Heart right ventricle (tissue), 16 donors: ENCODE results near the gene PLCB1. TPM values are rescaled to one million over a fixed set of nuclear protein-coding genes. Genes with fewer than 3 reads are reported as not detected.

ENCODE experiments used
- ATAC-seq, 8 donors: fragments of 200-7000 bp; cut with Tn5 transposase; one replicate each; pipeline ENCODE4 v1.9.1; 2020; ENCODE audit warnings: mild to moderate bottlenecking in 8 of 8, moderate library complexity in 8 of 8, moderate number of reproducible peaks in 1 of 8
- DNase-seq, 2 donors: peaks; one replicate each; pipeline ENCODE4 v3.0.0-alpha.2; 2020
- H3K27ac ChIP-seq, 10 donors: fragments of 200-600 bp; sonication (generic) in 2 of 10; one replicate each; pipeline versions ENCODE4 v1.5.0 to v1.8.0; 2020 to 2022; ENCODE audit warnings: mild to moderate bottlenecking in 3 of 10
- H3K27me3 ChIP-seq, 7 donors: fragments of 200-600 bp; one replicate each; pipeline ENCODE4 v1.8.0; 2021 to 2022; ENCODE audit warnings: mild to moderate bottlenecking in 2 of 7
- H3K36me3 ChIP-seq, 9 donors: fragments of 200-600 bp; sonication (generic) in 1 of 9; one replicate each; pipeline versions ENCODE4 v1.5.0 to v1.8.0; 2020 to 2022; ENCODE audit warnings: mild to moderate bottlenecking in 2 of 9
- H3K4me1 ChIP-seq, 9 donors: fragments of 200-600 bp; sonication (generic) in 1 of 9; one replicate each; pipeline versions ENCODE4 v1.5.0 to v1.8.0; 2020 to 2022; ENCODE audit warnings: mild to moderate bottlenecking in 4 of 9
- H3K4me3 ChIP-seq, 10 donors: fragments of 200-600 bp; sonication (generic) in 2 of 10; one replicate each; pipeline versions ENCODE4 v1.5.0 to v1.8.0; 2020 to 2022; ENCODE audit warnings: mild to moderate bottlenecking in 7 of 10, moderate library complexity in 2 of 10
- H3K9me3 ChIP-seq, 11 donors: fragments of 200-600 bp in 10 of 11; sonication (generic) in 2 of 11; one replicate each; pipeline versions ENCODE4 v1.5.0 to v1.8.0; 2013 to 2022; ENCODE audit warnings: mild to moderate bottlenecking in 2 of 11, control low read depth in 1 of 11, moderate library complexity in 1 of 11
- WGBS, 2 donors: extraction: QIAGEN DNeasy Blood & Tissue Kit; methylation state at CpG; one replicate each; pipeline ENCODE4 v1.1.7; 2013; ENCODE audit warnings: inconsistent platforms in 1 of 2; 5-methylcytosine and 5-hydroxymethylcytosine counted together
- intact Hi-C, 10 donors: fragments of 100-400 bp; cut with DNase I; formaldehyde crosslinking; loops; one replicate each; pipeline versions ENCODE4 v1.11.1 to v1.14.2; 2022
- polyA plus RNA-seq, 2 donors: library from polyadenylated mRNA; stranded (reverse); fragments of 200-250 nt; gene quantifications; one replicate each; pipeline ENCODE4 v1.2.3, GENCODE V29; 2013
- total RNA-seq, 10 donors: library from RNA; stranded (reverse); fragmentation: NEBNext Ultra II Directional in 3 of 10; extraction: Animal tissue kit (Norgen Biotek cat#: 25700) in 3 of 10; gene quantifications; one replicate each; pipeline versions ENCODE4 v1.2.1 to v1.2.4, GENCODE V29; 2021 to 2023
- TF ChIP-seq, protein P1 (sequence below), 9 donors: fragments of 200-600 bp; sonication (generic) in 2 of 9; IDR thresholded peaks; one replicate each; pipeline versions ENCODE4 v1.5.0 to v1.8.0; 2021 to 2022; ENCODE audit warnings: antibody characterized with exemption in 9 of 9, mild to moderate bottlenecking in 5 of 9, moderate library complexity in 1 of 9
- donor health status: Arrhythmogenic right ventricular cardiomyopathy.
- donor health status: ischemic (EF 13 %, LVEDD 7.1; RV severe dilation, severe dysfunction).
- donor health status: healthy with polysubstance abuse.
- donor health status: DM: no; HTN: yes; CAD: no.
- donor health status: DM: no; HTN: no; CAD: no.
- donor health status: ischemic (EF 25% LVEDD 6.9; RV normal size, moderate dysfunction).
- donor health status: ischemic (EF 25% LVEDD 5.7; RV mildly dilated, moderate dysfunction).
- donor health status: healthy.
- donor health status: DM: yes; HTN: yes; CAD: no.
- donor health status: Ischemic cardiomyopathy.
- donor health status: ischemic (EF 35%, LVEDD 5.7; RV mildly dilated, moderate dysfunction).
- donor health status: nonischemic (EF 11% LVEDD 7.7; RV severe dilation, severe dysfunction).
- donor health status: DM: yes; HTN: yes; CAD: no.
- donor health status: PGD.
- donor health status: ischemic (EF 29% LVEDD 5.4; RV normal size, mild dysfunction).
- donor health status: nonischemic (EF 23%, LVEDD 6.1; RV moderate dilation, normal function).

The PLCB1 gene
- total and polyA plus RNA-seq, 12 donors: 2.2 to 12.7 (median 7.1) TPM

DNA sequence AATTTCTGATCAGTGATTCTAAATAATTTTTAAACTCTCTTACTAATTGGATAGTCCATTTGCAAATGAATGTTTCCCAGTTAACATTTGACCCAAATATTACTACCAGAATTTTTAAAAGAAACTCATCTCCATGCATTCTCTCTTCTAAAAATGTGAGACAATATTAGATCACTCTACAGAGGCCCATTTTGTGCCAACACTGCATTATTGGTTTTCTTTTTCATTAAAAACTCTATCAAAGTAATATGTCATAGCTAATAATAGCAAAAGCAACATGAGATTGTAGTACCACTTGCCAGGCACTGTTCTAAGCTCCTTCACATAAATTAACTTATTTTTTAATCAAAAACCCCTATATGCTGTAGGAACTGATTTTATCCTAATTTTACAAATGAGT is 591.2 kb downstream of the PLCB1 start:
- H3K4me1 ChIP-seq: peaks cover 0 to 12% (median 0%) of the 10 kb centered on the region in 9 donors
- no peak for ATAC-seq
- H3K9me3 ChIP-seq: peaks cover 0 to 2% (median 0%) of the 10 kb centered on the region in 11 donors
- no peak overlapping the region for H3K4me3 ChIP-seq
- no peaks in the 10 kb centered on the region for H3K27me3 ChIP-seq
- TF ChIP-seq, protein P1, sequence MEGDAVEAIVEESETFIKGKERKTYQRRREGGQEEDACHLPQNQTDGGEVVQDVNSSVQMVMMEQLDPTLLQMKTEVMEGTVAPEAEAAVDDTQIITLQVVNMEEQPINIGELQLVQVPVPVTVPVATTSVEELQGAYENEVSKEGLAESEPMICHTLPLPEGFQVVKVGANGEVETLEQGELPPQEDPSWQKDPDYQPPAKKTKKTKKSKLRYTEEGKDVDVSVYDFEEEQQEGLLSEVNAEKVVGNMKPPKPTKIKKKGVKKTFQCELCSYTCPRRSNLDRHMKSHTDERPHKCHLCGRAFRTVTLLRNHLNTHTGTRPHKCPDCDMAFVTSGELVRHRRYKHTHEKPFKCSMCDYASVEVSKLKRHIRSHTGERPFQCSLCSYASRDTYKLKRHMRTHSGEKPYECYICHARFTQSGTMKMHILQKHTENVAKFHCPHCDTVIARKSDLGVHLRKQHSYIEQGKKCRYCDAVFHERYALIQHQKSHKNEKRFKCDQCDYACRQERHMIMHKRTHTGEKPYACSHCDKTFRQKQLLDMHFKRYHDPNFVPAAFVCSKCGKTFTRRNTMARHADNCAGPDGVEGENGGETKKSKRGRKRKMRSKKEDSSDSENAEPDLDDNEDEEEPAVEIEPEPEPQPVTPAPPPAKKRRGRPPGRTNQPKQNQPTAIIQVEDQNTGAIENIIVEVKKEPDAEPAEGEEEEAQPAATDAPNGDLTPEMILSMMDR (IDR thresholded peaks at IDR 0.05): no peak
- no peak overlapping the region for H3K27ac ChIP-seq
- H3K36me3 ChIP-seq: peaks cover 0 to 13% (median 0%) of the 10 kb centered on the region in 9 donors
- DNase-seq: no peak
- intact Hi-C loops: loop anchor here (2.0 to 10.0 kb wide), 10 partner anchors 331 to 788 kb away; partner anchors contain the start of gene PLCB1 (in 4 of the 10)

DNA sequence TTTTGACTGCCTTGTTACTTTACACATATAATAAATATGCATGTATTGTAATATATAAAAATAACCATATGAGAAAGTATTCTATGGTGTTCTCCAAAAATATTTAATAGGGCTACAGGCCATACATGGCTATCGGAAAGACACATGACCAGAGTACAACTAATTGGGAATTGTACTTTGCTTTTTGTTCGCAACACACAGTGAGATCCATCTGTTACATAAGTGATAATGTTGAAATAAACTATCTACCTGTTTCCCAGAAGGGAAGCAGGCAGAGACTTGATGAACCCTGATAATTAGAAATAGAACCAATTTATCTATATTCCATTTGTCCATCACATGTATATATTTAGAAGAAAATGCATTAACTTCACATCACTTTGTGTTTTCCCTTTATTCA is 592.8 kb downstream of the PLCB1 start:
- Histone ChIP-seq H3K9me3 (no peaks in the 10 kb centered on the region), H3K4me3 (no peak overlapping the region), H3K4me1 (peaks cover 0 to 12% (median 0%) of the 10 kb centered on the region in 9 donors), H3K27ac (no peak overlapping the region), H3K27me3 (no peaks in the 10 kb centered on the region), H3K36me3 (peaks cover 0 to 12% (median 0%) of the 10 kb centered on the region in 9 donors)
- ATAC-seq (no peak), DNase-seq (no peak)
- 96 to 98% methylated on average over 2 of the region's 2 CpGs for WGBS, 2 donors
- intact Hi-C loops: loop anchor here (2.0 to 10.0 kb wide), 9 partner anchors 333 to 790 kb away; partner anchors contain the start of gene PLCB1 (in 4 of the 10)
- TF ChIP-seq, protein P1 (IDR thresholded peaks at IDR 0.05): no peak

DNA sequence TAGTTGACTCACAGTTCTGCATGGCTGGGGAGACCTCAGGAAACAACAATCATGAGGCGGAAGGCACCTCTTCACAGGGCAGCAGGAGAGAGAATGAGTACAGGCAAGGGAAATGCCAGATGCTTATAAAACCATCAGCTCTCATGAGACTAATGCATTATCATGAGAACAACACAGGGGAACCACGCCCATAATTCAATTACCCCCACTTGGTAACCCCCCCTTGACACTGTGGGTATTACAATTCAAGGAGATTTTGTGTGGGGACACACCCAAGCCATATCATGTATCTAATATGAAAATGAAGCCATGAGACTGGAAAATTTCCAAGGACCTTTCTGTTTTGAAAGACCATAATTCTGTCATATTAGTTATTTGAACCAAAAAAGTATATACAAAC is 594.4 kb downstream of the PLCB1 start:
- H3K4me1 ChIP-seq: no peaks in the 10 kb centered on the region
- H3K36me3 ChIP-seq: peaks cover 0 to 12% (median 0%) of the 10 kb centered on the region in 9 donors
- no peak overlapping the region for H3K4me3 ChIP-seq
- ATAC-seq: no peak
- TF ChIP-seq, protein P1 (IDR thresholded peaks at IDR 0.05): no peak
- no peaks in the 10 kb centered on the region for H3K27me3 ChIP-seq
- DNase-seq: no peak
- no peak overlapping the region for H3K27ac ChIP-seq
- intact Hi-C loops: loop anchor here in 2 of 10 donors (10.0 kb wide), 2 partner anchors 342 to 792 kb away; no protein-coding TSS in a partner anchor
- no peaks in the 10 kb centered on the region for H3K9me3 ChIP-seq
- WGBS, 2 donors: 90 to 97% methylated on average over 2 of the region's 2 CpGs

DNA sequence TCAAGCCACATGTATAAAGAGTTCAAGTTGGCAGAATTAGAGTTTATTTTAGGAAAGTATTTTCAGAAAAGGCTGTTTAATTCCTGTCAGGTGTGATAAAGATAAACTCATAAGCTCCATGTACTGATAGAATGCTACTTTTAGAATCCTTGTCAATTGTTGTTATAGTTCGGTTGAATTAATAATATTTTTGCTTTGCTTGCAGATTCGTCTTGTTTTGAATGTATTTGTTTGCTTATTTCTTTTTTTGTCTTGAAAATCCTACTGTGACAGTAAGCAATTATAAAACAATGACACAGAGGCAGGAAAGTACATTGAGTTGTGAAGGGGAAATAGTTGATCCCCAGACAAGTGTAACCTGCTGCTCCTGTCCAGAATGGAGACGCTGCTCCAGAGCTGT is 602.9 kb downstream of the PLCB1 start:
- WGBS, 2 donors: 77 to 80% methylated on average over 3 of the region's 3 CpGs

More for the DNA sequence above, 602.9 kb downstream of the PLCB1 start:
- DNase-seq (no peak), ATAC-seq (no peak)
- Histone ChIP-seq H3K4me3 (no peak overlapping the region), H3K4me1 (no peaks in the 10 kb centered on the region), H3K9me3 (no peaks in the 10 kb centered on the region), H3K27me3 (no peaks in the 10 kb centered on the region), H3K36me3 (peaks cover 0 to 36% (median 0%) of the 10 kb centered on the region in 9 donors), H3K27ac (no peak overlapping the region)
- intact Hi-C loops: no loop called here
- TF ChIP-seq, protein P1 (IDR thresholded peaks at IDR 0.05): no peak
